Endothelial cell of umbilical vein (primary cell): ENCODE results near the gene COL18A1.

ENCODE experiments used
- EZH2 ChIP-seq: IDR thresholded peaks from 2 replicates; pipeline ENCODE4 v1.6.1; 2012; ENCODE audit warnings: borderline replicate concordance, low read depth, mild to moderate bottlenecking, moderate library complexity, low read length, inconsistent platforms; ENCODE audit not compliant: severe bottlenecking
- JUN ChIP-seq: IDR thresholded peaks from 2 replicates; pipeline ENCODE4 v1.6.1; 2011; ENCODE audit warnings: borderline replicate concordance, low read depth; ENCODE audit not compliant: insufficient read length, insufficient read depth
- MAX ChIP-seq: IDR thresholded peaks from 2 replicates; pipeline ENCODE4 v1.6.1; 2011; ENCODE audit not compliant: insufficient read depth, insufficient read length
- MYC ChIP-seq: IDR thresholded peaks from one replicate; pipeline ENCODE4 v1.6.1; 2011; ENCODE audit warnings: mild to moderate bottlenecking, low read depth, low read length
- POLR2A ChIP-seq: IDR thresholded peaks from 2 replicates; pipeline ENCODE4 v1.6.1; 2012; ENCODE audit warnings: low read depth, mild to moderate bottlenecking, control low read depth, low read length
- POLR2AphosphoS5 ChIP-seq: IDR thresholded peaks from 2 replicates; pipeline ENCODE4 v1.6.1; 2012; ENCODE audit warnings: low read depth, mild to moderate bottlenecking, control low read depth, low read length, moderate library complexity; ENCODE audit not compliant: insufficient read depth
- TF ChIP-seq, protein P1 (sequence below), 2 donors: IDR thresholded peaks; 1 replicate in 1 of 2; 2 replicates in 1 of 2; pipeline ENCODE4 v1.5.1; 2011; ENCODE audit warnings: low read length in 2 of 2, mild to moderate bottlenecking in 2 of 2, moderate library complexity in 2 of 2, control low read depth in 1 of 2, inconsistent platforms in 1 of 2, low read depth in 1 of 2; ENCODE audit not compliant: insufficient read depth in 1 of 2; ENCODE audit errors: extremely low read depth in 1 of 2

DNA sequence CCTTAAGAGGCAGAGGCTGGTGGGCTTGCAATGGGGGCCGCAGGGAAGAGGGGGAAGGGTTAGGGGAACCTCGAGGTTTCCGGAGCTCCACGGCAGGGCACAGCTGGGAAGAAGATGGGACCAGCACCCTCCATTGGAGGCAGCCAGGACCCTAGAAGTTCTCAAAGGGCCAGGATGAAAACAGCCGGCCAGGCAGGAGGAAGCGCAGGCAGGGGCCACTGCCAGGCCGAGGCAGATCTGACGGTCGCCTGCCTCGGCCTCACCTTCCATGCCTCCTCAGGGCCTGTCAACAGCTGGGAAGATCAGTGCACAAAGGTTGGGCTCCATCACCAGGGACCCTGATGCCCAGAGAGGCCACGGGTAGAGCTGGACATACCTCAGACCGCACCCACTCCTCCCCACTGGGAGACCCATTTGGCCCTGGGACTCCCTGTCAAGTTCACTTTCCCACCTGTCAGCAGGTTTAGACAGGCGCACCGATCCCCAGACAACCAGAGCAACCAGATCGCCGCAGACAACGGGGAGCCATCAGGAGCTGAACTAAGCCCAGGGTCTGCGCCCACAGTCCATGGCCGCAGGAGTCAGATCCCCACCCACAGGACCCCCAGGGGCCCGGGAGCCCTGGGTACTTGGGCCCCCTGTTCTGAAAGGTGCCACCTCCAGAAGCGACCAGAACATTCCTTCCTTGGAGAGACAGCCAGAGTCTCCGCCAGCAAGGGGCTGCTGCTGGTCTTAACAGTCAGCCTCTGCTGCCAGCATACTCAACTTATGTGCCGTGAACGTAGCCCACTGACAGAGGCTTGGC, 135.0 kb downstream of the COL18A1 start:
- no peak for TF ChIP-seq POLR2A
- TF ChIP-seq, protein P1, sequence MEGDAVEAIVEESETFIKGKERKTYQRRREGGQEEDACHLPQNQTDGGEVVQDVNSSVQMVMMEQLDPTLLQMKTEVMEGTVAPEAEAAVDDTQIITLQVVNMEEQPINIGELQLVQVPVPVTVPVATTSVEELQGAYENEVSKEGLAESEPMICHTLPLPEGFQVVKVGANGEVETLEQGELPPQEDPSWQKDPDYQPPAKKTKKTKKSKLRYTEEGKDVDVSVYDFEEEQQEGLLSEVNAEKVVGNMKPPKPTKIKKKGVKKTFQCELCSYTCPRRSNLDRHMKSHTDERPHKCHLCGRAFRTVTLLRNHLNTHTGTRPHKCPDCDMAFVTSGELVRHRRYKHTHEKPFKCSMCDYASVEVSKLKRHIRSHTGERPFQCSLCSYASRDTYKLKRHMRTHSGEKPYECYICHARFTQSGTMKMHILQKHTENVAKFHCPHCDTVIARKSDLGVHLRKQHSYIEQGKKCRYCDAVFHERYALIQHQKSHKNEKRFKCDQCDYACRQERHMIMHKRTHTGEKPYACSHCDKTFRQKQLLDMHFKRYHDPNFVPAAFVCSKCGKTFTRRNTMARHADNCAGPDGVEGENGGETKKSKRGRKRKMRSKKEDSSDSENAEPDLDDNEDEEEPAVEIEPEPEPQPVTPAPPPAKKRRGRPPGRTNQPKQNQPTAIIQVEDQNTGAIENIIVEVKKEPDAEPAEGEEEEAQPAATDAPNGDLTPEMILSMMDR (IDR thresholded peaks at IDR 0.05; ENCODE audit: extremely low read depth in 1 of 2, insufficient read depth in 1 of 2, low read depth in 1 of 2, low read length in 2 of 2) = no peak
- TF ChIP-seq MYC = no peak
- no peak for TF ChIP-seq POLR2AphosphoS5
- TF ChIP-seq EZH2 = no peak
- no peak for TF ChIP-seq MAX
- TF ChIP-seq JUN = no peak
